Lower lobe of right lung (tissue), 2 donors: Measurements from ENCODE around the gene NCR3LG1. TPM values are rescaled to one million over a fixed set of nuclear protein-coding genes. Genes with fewer than 3 reads are reported as not detected.

Experiments used
- ATAC-seq, 2 donors: fragments of 200-7000 bp; cut with Tn5 transposase; one replicate each; pipeline ENCODE4 v1.9.1; 2020 to 2022; ENCODE audit warnings: mild to moderate bottlenecking in 2 of 2, moderate library complexity in 2 of 2
- DNase-seq: peaks from one replicate; pipeline ENCODE4 v3.0.0-alpha.2; 2020
- H3K27ac ChIP-seq: fragments of 200-600 bp; one replicate; pipeline ENCODE4 v1.8.0; 2022
- H3K27me3 ChIP-seq: fragments of 200-600 bp; one replicate; pipeline ENCODE4 v1.8.0; 2022; ENCODE audit warnings: low read depth
- H3K36me3 ChIP-seq: fragments of 200-600 bp; one replicate; pipeline ENCODE4 v1.8.0; 2022; ENCODE audit warnings: mild to moderate bottlenecking
- H3K4me1 ChIP-seq: fragments of 200-600 bp; one replicate; pipeline ENCODE4 v1.8.0; 2022
- H3K4me3 ChIP-seq: fragments of 200-600 bp; one replicate; pipeline ENCODE4 v1.8.0; 2022; ENCODE audit warnings: mild to moderate bottlenecking
- H3K9me3 ChIP-seq: fragments of 200-600 bp; one replicate; pipeline ENCODE4 v1.8.0; 2022
- CTCF ChIP-seq: fragments of 200-600 bp; IDR thresholded peaks from one replicate; pipeline ENCODE4 v1.8.0; 2022; ENCODE audit warnings: antibody characterized with exemption, mild to moderate bottlenecking
- intact Hi-C: fragments of 100-400 bp; cut with DNase I; formaldehyde crosslinking; loops from one replicate; pipeline ENCODE4 v1.11.0; 2022
- total RNA-seq: library from RNA; stranded (reverse); fragmentation: NEBNext Ultra II Directional; extraction: Animal tissue kit (Norgen Biotek cat#: 25700); gene quantifications from one replicate; pipeline ENCODE4 v1.2.1, GENCODE V29; 2021
- donor health status: DM: no; HTN: yes; CAD: no; lungs with severe emphysema.

NCR3LG1 gene
- total RNA-seq, 1 donor from 2014 or later = 3.2 TPM

- Histone ChIP-seq H3K9me3 (no peaks in the 10 kb centered on the region), H3K4me1 (peaks cover 22% of the 10 kb centered on the region), H3K4me3 (no peak overlapping the region), H3K36me3 (no peaks in the 10 kb centered on the region), H3K27me3 (no peaks in the 10 kb centered on the region), H3K27ac (no peak overlapping the region)
- intact Hi-C loops = no loop called here
- no peak for ATAC-seq
- TF ChIP-seq CTCF = no peak
- DNase-seq = no peak
Measured at GRCh38 chr11:17408641-17409040, 57.0 kb downstream of the NCR3LG1 start.

- no peak for ATAC-seq
- intact Hi-C loops = no loop called here
Measured at GRCh38 chr11:17410606-17411379, 59.2 kb downstream of the NCR3LG1 start.

GRCh38 chr11:17411418-17411817 is 59.8 kb downstream of the NCR3LG1 start:
- intact Hi-C loops = no loop called here
- DNase-seq (peak; percentile 1), ATAC-seq (no peak)
- TF ChIP-seq CTCF = no peak
- no peaks in the 10 kb centered on the region for H3K9me3 ChIP-seq
- no peak overlapping the region for H3K27ac ChIP-seq
- H3K36me3 ChIP-seq = no peaks in the 10 kb centered on the region
- no peak overlapping the region for H3K4me3 ChIP-seq
- H3K27me3 ChIP-seq = no peaks in the 10 kb centered on the region
- peaks cover 6% of the 10 kb centered on the region for H3K4me1 ChIP-seq

More at GRCh38 chr11:17410606-17411379, 59.2 kb downstream of the NCR3LG1 start:
- DNase-seq = peak; percentile 35
- no peak for TF ChIP-seq CTCF
- Histone ChIP-seq H3K36me3 (no peaks in the 10 kb centered on the region), H3K27me3 (no peaks in the 10 kb centered on the region), H3K9me3 (no peaks in the 10 kb centered on the region), H3K4me1 (peaks cover 12% of the 10 kb centered on the region), H3K27ac (no peak overlapping the region), H3K4me3 (no peak overlapping the region)

GRCh38 chr11:17412488-17413180 is 61.0 kb downstream of the NCR3LG1 start:
- Histone ChIP-seq H3K4me1 (no peaks in the 10 kb centered on the region), H3K27ac (no peak overlapping the region), H3K4me3 (no peak overlapping the region), H3K36me3 (no peaks in the 10 kb centered on the region), H3K27me3 (no peaks in the 10 kb centered on the region), H3K9me3 (no peaks in the 10 kb centered on the region)
- peak; percentile 12 for DNase-seq
- intact Hi-C loops = no loop called here
- no peak for ATAC-seq
- no peak for TF ChIP-seq CTCF

GRCh38 chr11:17413414-17414316 is 62.1 kb downstream of the NCR3LG1 start:
- Histone ChIP-seq H3K36me3 (no peaks in the 10 kb centered on the region), H3K4me3 (no peak overlapping the region), H3K4me1 (no peaks in the 10 kb centered on the region), H3K9me3 (no peaks in the 10 kb centered on the region), H3K27me3 (peaks cover 5% of the 10 kb centered on the region), H3K27ac (no peak overlapping the region)
- intact Hi-C loops = no loop called here
- ATAC-seq (peak; percentile 85 to 90), DNase-seq (peak; percentile 81)
- TF ChIP-seq CTCF = no peak
